Osteoblast (primary cell): ENCODE measurements around the gene OR6T1. TPM values are rescaled to one million over a fixed set of nuclear protein-coding genes. Genes with fewer than 3 reads are reported as not detected.

Experiments
- DNase-seq: peaks from one replicate; pipeline ENCODE4 v3.0.0; 2011; ENCODE audit warnings: low spot score, mixed read lengths; ENCODE audit not compliant: insufficient read length; ENCODE audit errors: missing footprints
- H2AFZ ChIP-seq: 2 replicates; pipeline ENCODE4 v1.6.0; 2011; ENCODE audit warnings: mild to moderate bottlenecking, low read length
- H3K27ac ChIP-seq: 2 replicates; pipeline ENCODE4 v1.5.1; 2011; ENCODE audit warnings: mild to moderate bottlenecking, low read depth, low read length, moderate library complexity
- H3K27me3 ChIP-seq: 2 replicates; pipeline ENCODE4 v1.6.0; 2012; ENCODE audit warnings: mild to moderate bottlenecking, control low read depth, inconsistent platforms, low read length, moderate library complexity; ENCODE audit not compliant: insufficient read depth
- H3K36me3 ChIP-seq: 2 replicates; pipeline ENCODE4 v1.5.1; 2011; ENCODE audit warnings: mild to moderate bottlenecking, low read length, control low read depth, moderate library complexity; ENCODE audit not compliant: insufficient read depth
- H3K4me1 ChIP-seq: 2 replicates; pipeline ENCODE4 v1.5.1; 2011; ENCODE audit warnings: mild to moderate bottlenecking, low read length, control low read depth, moderate library complexity; ENCODE audit not compliant: insufficient read depth
- H3K4me2 ChIP-seq: 2 replicates; pipeline ENCODE4 v1.6.0; 2011; ENCODE audit warnings: mild to moderate bottlenecking, low read length; ENCODE audit not compliant: insufficient read depth
- H3K4me3 ChIP-seq: fragments of 200-600 bp; sonication (generic); 3 replicates; pipeline ENCODE4 v1.5.1; 2012; ENCODE audit warnings: mild to moderate bottlenecking, low read length, inconsistent platforms; ENCODE audit not compliant: insufficient read depth
- H3K79me2 ChIP-seq: 2 replicates; pipeline ENCODE4 v1.6.0; 2012; ENCODE audit warnings: mild to moderate bottlenecking, low read length, control low read depth, inconsistent platforms; ENCODE audit not compliant: insufficient read depth
- H3K9me3 ChIP-seq: 2 replicates; pipeline ENCODE4 v1.5.1; 2011; ENCODE audit warnings: low read depth, low read length, control low read depth
- H4K20me1 ChIP-seq: 2 replicates; pipeline ENCODE4 v1.6.0; 2012; ENCODE audit warnings: mild to moderate bottlenecking, low read length, control low read depth; ENCODE audit not compliant: insufficient read depth
- CTCF ChIP-seq: IDR thresholded peaks from 2 replicates; pipeline ENCODE4 v1.5.1; 2011; ENCODE audit warnings: mild to moderate bottlenecking, low read depth, low read length, moderate library complexity; ENCODE audit errors: extremely low read depth
- total RNA-seq: library from RNA; depleted of rRNA; stranded (reverse); fragments of >200 nt; gene quantifications from 2 replicates; pipeline ENCODE4 v1.2.3, GENCODE V29; 2012

Gene OR6T1
- total RNA-seq, 1 donor: not detected

GRCh38 chr11:123942413-123942812 is 1.2 kb downstream of the OR6T1 start:
- H3K79me2 ChIP-seq: no peaks in the 10 kb centered on the region
- H3K4me2 ChIP-seq: no peak overlapping the region
- H3K4me1 ChIP-seq: no peaks in the 10 kb centered on the region
- no peak for TF ChIP-seq CTCF
- no peaks in the 10 kb centered on the region for H3K27me3 ChIP-seq
- DNase-seq: no peak
- H3K4me3 ChIP-seq: no peak overlapping the region
- H3K27ac ChIP-seq: no peak overlapping the region
- no peaks in the 10 kb centered on the region for H4K20me1 ChIP-seq
- H3K9me3 ChIP-seq: no peaks in the 10 kb centered on the region
- H3K36me3 ChIP-seq: no peaks in the 10 kb centered on the region
- no peak overlapping the region for H2AFZ ChIP-seq

GRCh38 chr11:123939317-123939716 is 4.3 kb downstream of the OR6T1 start, which contains the start of gene OR4D5:
OR4D5 (plus strand) TSS chr11:123939617; CDS start chr11:123939617, 0 bp downstream.
- no peaks in the 10 kb centered on the region for H3K4me1 ChIP-seq
- H3K79me2 ChIP-seq: no peaks in the 10 kb centered on the region
- no peaks in the 10 kb centered on the region for H3K36me3 ChIP-seq
- H4K20me1 ChIP-seq: no peaks in the 10 kb centered on the region
- peak; percentile 25 for DNase-seq
- no peak for TF ChIP-seq CTCF
- H3K4me3 ChIP-seq: no peak within 1 kb of the TSS
- no peaks in the 10 kb centered on the region for H3K9me3 ChIP-seq
- H2AFZ ChIP-seq: no peak within 1 kb of the TSS
- no peak within 1 kb of the TSS for H3K27ac ChIP-seq
- H3K27me3 ChIP-seq: no peaks in the 10 kb centered on the region
- H3K4me2 ChIP-seq: no peak within 1 kb of the TSS

GRCh38 chr11:123924027-123924426 is 19.6 kb downstream of the OR6T1 start:
- Histone ChIP-seq H3K27me3 (no peaks in the 10 kb centered on the region), H3K9me3 (no peaks in the 10 kb centered on the region), H4K20me1 (no peaks in the 10 kb centered on the region), H3K4me2 (no peak overlapping the region), H3K4me1 (no peaks in the 10 kb centered on the region), H3K36me3 (no peaks in the 10 kb centered on the region), H2AFZ (no peak overlapping the region), H3K79me2 (no peaks in the 10 kb centered on the region), H3K4me3 (no peak overlapping the region), H3K27ac (no peak overlapping the region)
- no peak for DNase-seq
- TF ChIP-seq CTCF: no peak

GRCh38 chr11:123920943-123921342 is 22.7 kb downstream of the OR6T1 start:
- no peak for TF ChIP-seq CTCF
- no peak overlapping the region for H3K4me3 ChIP-seq
- no peaks in the 10 kb centered on the region for H3K27me3 ChIP-seq
- H3K27ac ChIP-seq: no peak overlapping the region
- H3K4me2 ChIP-seq: no peak overlapping the region
- no peak for DNase-seq
- no peaks in the 10 kb centered on the region for H3K4me1 ChIP-seq
- no peaks in the 10 kb centered on the region for H3K79me2 ChIP-seq
- H4K20me1 ChIP-seq: no peaks in the 10 kb centered on the region
- H3K9me3 ChIP-seq: no peaks in the 10 kb centered on the region
- H2AFZ ChIP-seq: no peak overlapping the region
- H3K36me3 ChIP-seq: no peaks in the 10 kb centered on the region
